Natural killer cell (primary cell): ENCODE results near the gene SNX19. TPM values are rescaled to one million over a fixed set of nuclear protein-coding genes. Genes with fewer than 3 reads are reported as not detected.

Source experiments
- ATAC-seq, 3 donors: fragments of 150-1000 bp in 2 of 3; fragments of 200-7000 bp in 1 of 3; cut with Tn5 transposase; 1 replicate in 1 of 3; 2 replicates in 2 of 3; pipeline ENCODE4 v1.10.0; 2021; ENCODE audit warnings: mild to moderate bottlenecking in 2 of 3, moderate library complexity in 2 of 3
- DNase-seq, 2 donors: peaks; one replicate each; pipeline versions ENCODE4 v3.0.0 to v3.0.0-alpha.2; 2013 to 2021; ENCODE audit warnings: mixed read lengths in 1 of 2
- H3K27ac ChIP-seq: one replicate; pipeline ENCODE4 v1.5.1; 2013; ENCODE audit warnings: mild to moderate bottlenecking, low read length
- H3K27me3 ChIP-seq: one replicate; pipeline ENCODE4 v1.6.1; 2013; ENCODE audit warnings: low read length; ENCODE audit not compliant: control insufficient read depth, insufficient read depth
- H3K36me3 ChIP-seq: one replicate; pipeline ENCODE4 v1.6.1; 2013; ENCODE audit warnings: low read length; ENCODE audit not compliant: control insufficient read depth, insufficient read depth
- H3K4me1 ChIP-seq: one replicate; pipeline ENCODE4 v1.6.1; 2013; ENCODE audit warnings: low read length; ENCODE audit not compliant: control insufficient read depth, insufficient read depth
- H3K4me3 ChIP-seq: one replicate; pipeline ENCODE4 v1.5.1; 2013; ENCODE audit warnings: low read length
- H3K9me3 ChIP-seq: one replicate; pipeline ENCODE4 v1.6.1; 2013; ENCODE audit warnings: low read length; ENCODE audit not compliant: control insufficient read depth, insufficient read depth
- H3K27ac Mint-ChIP-seq, 2 donors: one replicate each; pipeline ENCODE4 v1.8.0; 2022; ENCODE audit warnings: mild to moderate bottlenecking in 2 of 2, mixed read lengths in 2 of 2, moderate library complexity in 1 of 2
- H3K27me3 Mint-ChIP-seq, 2 donors: one replicate each; pipeline ENCODE4 v1.8.0; 2022; ENCODE audit warnings: low read depth in 2 of 2, mixed read lengths in 2 of 2
- H3K36me3 Mint-ChIP-seq: one replicate; pipeline ENCODE4 v1.8.0; 2022; ENCODE audit warnings: mixed read lengths
- H3K4me1 Mint-ChIP-seq, 2 donors: one replicate each; pipeline ENCODE4 v1.8.0; 2022; ENCODE audit warnings: mixed read lengths in 2 of 2
- H3K4me3 Mint-ChIP-seq: one replicate; pipeline ENCODE4 v1.8.0; 2022; ENCODE audit warnings: mild to moderate bottlenecking, moderate library complexity, mixed read lengths
- H3K9me3 Mint-ChIP-seq, 2 donors: one replicate each; pipeline ENCODE4 v1.8.0; 2022; ENCODE audit warnings: mixed read lengths in 2 of 2
- CTCF ChIP-seq: fragments of 200-600 bp; IDR thresholded peaks from one replicate; pipeline ENCODE4 v1.8.0; 2022; ENCODE audit warnings: antibody characterized with exemption
- WGBS: methylation state at CpG from one replicate; pipeline ENCODE4 v1.1.7; 2013; ENCODE audit warnings: missing lambda C conversion rate; ENCODE audit not compliant: insufficient coverage; 5-methylcytosine and 5-hydroxymethylcytosine counted together
- intact Hi-C: fragments of 100-400 bp; cut with micrococcal nuclease; formaldehyde crosslinking; loops from one replicate; pipeline ENCODE4 v1.14.2; 2022
- total RNA-seq, 4 donors: library from RNA; stranded (reverse); fragments of 120-200 nt in 1 of 4; gene quantifications; one replicate each; pipeline versions ENCODE4 v1.2.3 to v1.2.4, GENCODE V29; 2013 to 2022

Gene SNX19
- total RNA-seq, 3 donors from 2014 or later (not counting 1 experiment from before 2014, with no cell fraction given): 65.4 to 76.6 (median 72.0) TPM

GRCh38 chr11:130899106-130899505 is 17.2 kb downstream of the SNX19 start:
- no peak overlapping the region for H3K4me3 Mint-ChIP-seq
- TF ChIP-seq CTCF: no peak
- Histone ChIP-seq H3K27me3 (no peaks in the 10 kb centered on the region), H3K9me3 (no peaks in the 10 kb centered on the region), H3K36me3 (peaks cover 85% of the 10 kb centered on the region), H3K27ac (no peak overlapping the region), H3K4me1 (no peaks in the 10 kb centered on the region), H3K4me3 (no peak overlapping the region)
- peaks cover 52% of the 10 kb centered on the region for H3K36me3 Mint-ChIP-seq
- no peaks in the 10 kb centered on the region for H3K27me3 Mint-ChIP-seq
- peaks cover 0 to 6% of the 10 kb centered on the region in 2 donors for H3K4me1 Mint-ChIP-seq
- intact Hi-C loops: no loop called here
- over 99% methylated on average over 4 of the region's 4 CpGs for WGBS
- DNase-seq (no peak), ATAC-seq (no peak)
- no peaks in the 10 kb centered on the region for H3K9me3 Mint-ChIP-seq
- no peak overlapping the region for H3K27ac Mint-ChIP-seq

- intact Hi-C loops: no loop called here
- no peak for TF ChIP-seq CTCF
- no peaks in the 10 kb centered on the region for H3K4me1 ChIP-seq
- no peaks in the 10 kb centered on the region for H3K9me3 Mint-ChIP-seq
- peak overlapping the region in 1 of 2 donors; percentile 13 for H3K27ac Mint-ChIP-seq
- no peak overlapping the region for H3K27ac ChIP-seq
- H3K4me3 Mint-ChIP-seq: no peak overlapping the region
- H3K27me3 Mint-ChIP-seq: no peaks in the 10 kb centered on the region
- H3K4me1 Mint-ChIP-seq: peaks cover 0 to 6% of the 10 kb centered on the region in 2 donors
- H3K27me3 ChIP-seq: no peaks in the 10 kb centered on the region
- WGBS: 90% methylated on average over 16 of the region's 17 CpGs
- ATAC-seq (no peak), DNase-seq (no peak)
- peaks cover 44% of the 10 kb centered on the region for H3K36me3 Mint-ChIP-seq
- no peaks in the 10 kb centered on the region for H3K9me3 ChIP-seq
- H3K4me3 ChIP-seq: no peak overlapping the region
- peaks cover 86% of the 10 kb centered on the region for H3K36me3 ChIP-seq
Observed at GRCh38 chr11:130897262-130898182, 18.8 kb downstream of the SNX19 start.

GRCh38 chr11:130894322-130895025 is 21.8 kb downstream of the SNX19 start:
- intact Hi-C loops: loop anchor here (1.0 kb wide), 1 partner anchor 460 kb away; no protein-coding TSS in a partner anchor
- 42% methylated on average over 5 of the region's 6 CpGs for WGBS

More at GRCh38 chr11:130894322-130895025, 21.8 kb downstream of the SNX19 start:
- Histone ChIP-seq H3K27ac (no peak overlapping the region), H3K4me1 (no peaks in the 10 kb centered on the region), H3K36me3 (peaks cover 77% of the 10 kb centered on the region), H3K9me3 (no peaks in the 10 kb centered on the region), H3K4me3 (no peak overlapping the region), H3K27me3 (no peaks in the 10 kb centered on the region)
- peak; percentile 93 for TF ChIP-seq CTCF
- Mint-ChIP-seq H3K4me1 (peaks cover 0 to 6% of the 10 kb centered on the region in 2 donors), H3K27me3 (no peaks in the 10 kb centered on the region), H3K27ac (no peak overlapping the region), H3K9me3 (no peaks in the 10 kb centered on the region), H3K36me3 (peaks cover 18% of the 10 kb centered on the region), H3K4me3 (no peak overlapping the region)
- ATAC-seq (peak; percentile 83 to 99 (median 96)), DNase-seq (peak; percentile 66 to 82)
